ENCODE results near the gene RTN4RL2. TPM values are rescaled to one million over a fixed set of nuclear protein-coding genes. Genes with fewer than 3 reads are reported as not detected.

The RTN4RL2 gene
- total RNA-seq, 1 donor from 2014 or later: 3.2 TPM

GRCh38 chr11:57481915-57482781 is 21.8 kb downstream of the RTN4RL2 start:
- Histone ChIP-seq H3K36me3 (peaks cover 17% of the 10 kb centered on the region), H3K4me3 (no peak overlapping the region), H3K9me3 (no peaks in the 10 kb centered on the region), H3K27ac (no peak overlapping the region), H3K4me1 (peaks cover 11% of the 10 kb centered on the region), H3K27me3 (peaks cover 9% of the 10 kb centered on the region)
- intact Hi-C loops (cut with DNase I): no loop called here
- no peak for TF ChIP-seq CTCF (IDR thresholded peaks at IDR 0.05)
- DNase-seq (no peak), ATAC-seq (no peak)

- TF ChIP-seq CTCF (IDR thresholded peaks at IDR 0.05): peak; percentile 61
- Histone ChIP-seq H3K36me3 (peaks cover 25% of the 10 kb centered on the region), H3K9me3 (no peaks in the 10 kb centered on the region), H3K27ac (no peak overlapping the region), H3K4me1 (peaks cover 10% of the 10 kb centered on the region), H3K4me3 (peak overlapping the region; percentile 14), H3K27me3 (peaks cover 9% of the 10 kb centered on the region)
- intact Hi-C loops (cut with DNase I): no loop called here
- DNase-seq: peak; percentile 74
- peak; percentile 56 for ATAC-seq
Measured at GRCh38 chr11:57482782-57483561, 22.6 kb downstream of the RTN4RL2 start.

GRCh38 chr11:57483562-57483918 is 23.2 kb downstream of the RTN4RL2 start:
- Histone ChIP-seq H3K4me3 (no peak overlapping the region), H3K9me3 (no peaks in the 10 kb centered on the region), H3K36me3 (peaks cover 29% of the 10 kb centered on the region), H3K27ac (no peak overlapping the region), H3K4me1 (peaks cover 10% of the 10 kb centered on the region), H3K27me3 (peaks cover 9% of the 10 kb centered on the region)
- ATAC-seq (no peak), DNase-seq (no peak)
- intact Hi-C loops (cut with DNase I): no loop called here
- TF ChIP-seq CTCF (IDR thresholded peaks at IDR 0.05): no peak

- H3K36me3 ChIP-seq: peaks cover 29% of the 10 kb centered on the region
- intact Hi-C loops (cut with DNase I): no loop called here
- H3K27ac ChIP-seq: no peak overlapping the region
- DNase-seq (no peak), ATAC-seq (peak; percentile 23)
- H3K4me1 ChIP-seq: peaks cover 10% of the 10 kb centered on the region
- H3K9me3 ChIP-seq: no peaks in the 10 kb centered on the region
- no peak for TF ChIP-seq CTCF (IDR thresholded peaks at IDR 0.05)
- H3K27me3 ChIP-seq: peaks cover 9% of the 10 kb centered on the region
- H3K4me3 ChIP-seq: no peak overlapping the region
Measured at GRCh38 chr11:57484141-57484710, 23.9 kb downstream of the RTN4RL2 start.

- H3K4me3 ChIP-seq: no peak overlapping the region
- TF ChIP-seq CTCF (IDR thresholded peaks at IDR 0.05): no peak
- H3K27ac ChIP-seq: no peak overlapping the region
- H3K27me3 ChIP-seq: peaks cover 9% of the 10 kb centered on the region
- H3K4me1 ChIP-seq: peaks cover 10% of the 10 kb centered on the region
- peaks cover 33% of the 10 kb centered on the region for H3K36me3 ChIP-seq
- H3K9me3 ChIP-seq: no peaks in the 10 kb centered on the region
- intact Hi-C loops (cut with DNase I): no loop called here
- DNase-seq (no peak), ATAC-seq (no peak)
Measured at GRCh38 chr11:57485217-57485990, 25.1 kb downstream of the RTN4RL2 start.

Measured in upper lobe of right lung (tissue), 1 donor.